NCI-H446 (cell line): ENCODE data around the gene ZNF469.
"Not testable (repeated sequence)": the region's sequence is repeated elsewhere in the genome, so short reads cannot be mapped to it uniquely, and the experiment has no call there.

Experiments
- DNase-seq, 2 experiments: peaks; one replicate each; lab custom pipeline; 2025; lab: John Stamatoyannopoulos, UW

Gene ZNF469

GRCh38 chr16:88358023-88358420 lies 24.7 kb upstream of the ZNF469 start:
- DNase-seq, result no peak

DNA sequence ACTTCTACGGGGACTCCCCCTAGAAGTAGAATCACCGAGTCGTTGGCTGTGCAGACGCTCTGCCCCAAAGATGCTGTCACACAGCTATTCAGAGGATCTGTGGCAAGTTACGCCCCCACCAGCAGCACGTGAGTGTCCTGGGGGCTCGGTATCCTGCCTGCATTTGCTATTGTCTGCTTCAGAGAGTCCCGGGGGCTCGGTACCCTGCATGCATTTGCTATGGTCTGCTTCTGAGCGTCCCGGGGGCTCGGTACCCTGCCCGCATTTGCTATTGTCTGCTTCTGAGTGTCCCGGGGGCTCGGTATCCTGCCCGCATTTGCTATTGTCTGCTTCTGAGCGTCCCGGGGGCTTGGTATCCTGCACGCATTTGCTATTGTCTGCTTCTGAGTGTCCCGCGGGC lies 23.8 kb upstream of the ZNF469 start:
- DNase-seq, result no peak

- not testable (repeated sequence) for DNase-seq
Observed at GRCh38 chr16:88360401-88360800, 22.4 kb upstream of the ZNF469 start.

GRCh38 chr16:88360999-88361398 lies 21.8 kb upstream of the ZNF469 start:
- no peak for DNase-seq

DNA sequence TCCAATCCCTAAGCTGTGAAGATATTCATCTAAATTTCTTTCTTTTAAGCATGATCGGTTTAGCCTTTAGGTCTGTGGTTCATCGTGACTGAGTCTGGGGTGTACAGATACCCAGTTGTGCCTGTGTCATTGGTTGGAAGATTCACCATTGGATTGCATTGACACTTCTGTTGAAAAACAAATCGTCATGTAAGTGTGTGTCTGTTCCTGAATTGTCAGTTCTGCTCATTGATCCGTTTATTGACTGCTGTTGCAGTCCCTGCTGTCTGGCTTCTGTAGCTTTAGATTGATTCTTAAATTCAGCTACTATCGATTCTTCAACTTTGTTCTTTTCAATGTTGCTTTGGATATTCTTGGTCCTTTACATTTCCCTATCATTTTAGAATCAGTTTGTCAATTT lies 21.0 kb upstream of the ZNF469 start:
- DNase-seq, result no peak

DNA sequence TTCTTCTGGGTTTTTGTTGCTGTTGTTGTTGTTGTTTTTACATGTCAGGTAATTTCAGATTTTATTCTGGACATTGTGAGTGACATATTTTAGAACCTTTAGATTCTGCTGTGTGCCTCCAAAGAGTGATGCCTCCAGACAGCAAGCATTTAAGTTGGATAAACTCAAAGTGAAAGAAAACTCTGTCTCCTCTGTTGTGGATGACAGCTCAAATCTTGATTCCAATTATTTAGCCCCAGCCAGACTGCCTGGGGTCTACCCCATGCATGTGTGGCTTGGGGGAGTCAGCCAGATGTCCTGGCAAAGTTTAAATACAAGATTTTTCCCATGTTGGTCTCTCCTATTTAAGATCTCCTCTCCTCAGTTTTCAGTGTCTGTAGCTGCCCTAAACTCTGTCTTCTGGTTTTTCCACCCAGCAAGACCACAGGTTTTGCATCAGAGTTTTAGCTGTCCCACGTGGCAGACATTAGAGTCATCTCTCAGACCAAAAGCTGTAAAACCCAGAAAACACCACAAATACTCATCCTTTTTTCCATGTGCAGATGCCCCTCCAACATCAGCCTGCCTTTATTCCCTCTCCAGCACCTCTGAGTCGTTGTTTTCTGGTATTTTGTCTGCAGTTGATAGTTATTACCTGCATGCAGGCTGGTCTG lies 19.4 kb upstream of the ZNF469 start:
- DNase-seq, result no peak

- DNase-seq, result no peak
Observed at GRCh38 chr16:88365244-88365865, 17.4 kb upstream of the ZNF469 start.

- no peak for DNase-seq
Observed at GRCh38 chr16:88366032-88366703, 16.6 kb upstream of the ZNF469 start.

- no peak for DNase-seq
Observed at GRCh38 chr16:88366704-88367047, 16.1 kb upstream of the ZNF469 start.

GRCh38 chr16:88367560-88367959 lies 15.2 kb upstream of the ZNF469 start:
- no peak for DNase-seq

DNA sequence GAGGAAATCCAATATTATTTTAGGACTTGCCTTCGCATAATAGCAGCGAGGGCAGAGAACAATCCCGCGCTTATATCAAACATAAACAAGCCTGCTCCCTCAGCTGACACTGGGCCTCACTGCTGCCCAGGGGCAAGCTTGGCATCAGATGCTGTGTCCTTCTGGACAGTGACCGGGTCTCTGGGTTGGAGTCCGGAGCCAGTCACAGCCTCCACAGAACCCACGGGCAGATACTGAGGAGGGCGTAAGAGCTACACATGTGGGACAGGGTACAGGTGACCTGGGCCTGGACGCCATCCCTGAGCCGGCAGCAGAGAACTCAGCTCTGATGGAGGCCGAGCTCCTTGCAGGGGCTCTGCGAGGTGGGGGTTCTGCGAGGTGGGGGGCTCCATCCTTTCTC lies 14.7 kb upstream of the ZNF469 start:
- DNase-seq, result no peak

- DNase-seq, result no peak
Observed at GRCh38 chr16:88368994-88369393, 13.8 kb upstream of the ZNF469 start.

- DNase-seq, result no peak
Observed at GRCh38 chr16:88369447-88370008, 13.2 kb upstream of the ZNF469 start.

DNA sequence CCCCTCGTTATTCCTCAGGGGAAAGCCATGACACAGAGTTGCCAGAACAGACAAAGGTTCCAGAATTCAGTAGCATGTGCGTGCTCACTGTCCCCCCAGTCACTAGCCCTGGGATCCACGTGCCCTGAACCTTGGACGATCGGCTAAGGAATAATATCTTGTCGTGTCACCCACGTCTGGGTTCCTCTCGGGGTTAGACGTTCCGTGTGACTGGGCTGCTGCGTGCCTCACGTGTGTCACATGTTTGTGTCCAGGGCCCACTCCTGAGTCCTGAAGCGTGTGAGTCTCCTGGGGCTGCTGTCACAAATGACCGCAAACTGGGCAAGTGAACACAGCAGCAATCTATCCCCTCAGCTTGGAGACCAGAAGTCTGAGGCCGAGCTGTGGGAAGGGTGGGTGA lies 12.4 kb upstream of the ZNF469 start:
- DNase-seq, result no peak

DNA sequence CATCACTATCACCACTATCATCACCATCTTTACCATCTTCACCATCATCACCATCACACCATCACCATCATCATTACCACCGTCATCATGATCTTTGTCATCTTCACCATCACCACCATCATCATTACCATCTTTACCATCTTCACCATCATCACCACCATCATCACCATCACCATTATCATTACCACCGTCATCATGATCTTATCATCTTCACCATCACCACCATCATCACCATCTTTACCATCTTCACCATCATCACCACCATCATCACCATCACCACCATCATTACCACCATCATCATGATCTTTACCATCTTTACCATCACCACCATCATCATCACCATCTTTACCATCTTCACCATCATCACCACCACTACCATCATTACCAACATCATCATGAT lies 10.2 kb upstream of the ZNF469 start:
- no peak for DNase-seq

DNA sequence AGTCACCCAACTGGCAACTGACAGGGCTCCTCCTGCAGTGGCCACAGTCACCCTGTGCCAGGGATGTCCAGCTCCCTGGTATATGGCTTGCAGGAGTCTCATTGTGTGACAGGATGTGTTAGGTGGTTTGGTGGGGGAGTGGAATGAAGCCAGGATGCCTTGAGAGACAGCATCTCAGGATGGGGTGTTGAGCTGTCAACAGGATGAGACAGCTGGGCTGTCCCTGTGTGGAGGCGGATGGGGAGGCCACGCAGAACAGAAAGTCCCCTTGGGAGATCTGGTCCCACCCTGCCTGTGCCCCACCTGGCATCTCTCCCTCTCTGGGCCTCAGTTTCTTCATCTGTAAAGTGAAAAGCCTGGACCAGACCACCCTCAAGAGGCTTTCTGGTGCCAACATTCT lies 9.5 kb upstream of the ZNF469 start:
- DNase-seq, result no peak

DNA sequence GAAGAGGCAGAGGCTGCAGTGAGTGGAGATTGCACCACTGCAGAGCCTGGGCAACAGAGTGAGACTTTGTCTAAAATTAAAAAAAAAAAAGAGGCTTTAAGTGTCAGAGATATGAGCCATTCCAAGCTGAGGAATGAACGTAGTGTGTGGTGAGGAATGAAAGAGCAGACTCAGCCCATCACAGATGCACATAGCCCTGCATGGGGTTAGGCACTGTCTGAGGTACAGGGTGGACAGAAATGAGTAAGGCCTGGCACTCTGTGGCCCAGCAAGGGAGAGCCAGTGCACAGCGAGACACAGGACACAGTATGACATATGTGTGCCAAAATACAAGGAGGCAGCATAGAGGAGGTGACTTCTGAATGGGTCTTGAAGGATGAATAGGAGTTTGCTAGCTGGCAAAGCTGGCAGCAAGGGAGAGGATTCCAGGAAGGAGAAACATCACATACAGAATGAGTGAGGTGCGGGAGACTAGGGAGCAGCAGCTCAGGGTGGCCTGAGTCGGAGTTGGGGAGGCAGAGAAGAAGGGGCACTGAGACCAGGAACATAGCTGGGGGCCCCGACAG lies 8.7 kb upstream of the ZNF469 start:
- no peak for DNase-seq

GRCh38 chr16:88374736-88375135 lies 8.0 kb upstream of the ZNF469 start:
- DNase-seq, result no peak

- no peak for DNase-seq
Observed at GRCh38 chr16:88375236-88375975, 7.4 kb upstream of the ZNF469 start.

GRCh38 chr16:88375996-88376834 lies 6.5 kb upstream of the ZNF469 start:
- DNase-seq, result no peak
